GM18526 (cell line): Measurements from ENCODE around the gene FAM228A.

ENCODE experiments used
- POLR2A ChIP-seq: IDR thresholded peaks from 3 replicates; pipeline ENCODE4 v1.6.1; 2011; ENCODE audit not compliant: insufficient read length; ENCODE audit errors: extremely low read depth

FAM228A gene

DNA sequence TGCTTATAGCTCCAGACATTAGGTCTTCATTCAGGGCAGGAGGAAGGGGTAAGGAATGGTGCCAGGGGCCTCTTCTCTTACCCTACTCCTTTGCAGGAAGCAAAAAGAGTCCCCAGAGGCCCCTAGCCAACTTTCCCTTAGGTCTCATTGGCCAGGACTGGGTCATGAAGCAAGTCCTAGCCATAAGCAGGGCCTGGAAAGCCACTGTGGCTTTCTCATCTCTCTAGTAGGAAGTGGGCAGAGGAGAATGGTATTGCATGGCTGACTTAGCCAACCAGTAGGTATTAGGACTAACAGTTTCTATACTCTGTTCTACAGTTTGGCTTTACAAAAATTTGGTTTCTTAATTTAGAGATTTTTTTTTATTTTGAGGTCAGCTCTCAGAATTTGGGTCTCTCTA lies 4.8 kb downstream of the FAM228A start:
- TF ChIP-seq POLR2A = no peak

DNA sequence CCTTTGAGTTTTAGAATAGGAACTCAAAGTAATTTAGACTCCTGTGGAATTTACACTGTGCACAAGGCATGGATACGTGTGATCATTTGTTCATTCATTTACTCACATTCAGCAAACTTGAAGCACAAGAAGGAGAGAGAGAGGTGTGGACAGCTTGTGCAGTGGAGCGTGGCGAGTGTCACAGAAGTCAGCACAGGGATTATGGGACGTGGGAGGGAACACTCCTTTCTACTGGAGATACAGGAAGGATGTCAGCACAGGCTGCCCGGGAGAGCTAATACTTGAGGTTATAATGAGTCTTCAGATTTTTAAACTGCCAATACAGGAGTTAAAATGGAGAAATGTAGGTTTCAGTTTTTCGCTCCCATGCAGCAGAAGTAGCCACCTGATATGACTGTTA lies 7.0 kb downstream of the FAM228A start:
- TF ChIP-seq POLR2A = no peak

DNA sequence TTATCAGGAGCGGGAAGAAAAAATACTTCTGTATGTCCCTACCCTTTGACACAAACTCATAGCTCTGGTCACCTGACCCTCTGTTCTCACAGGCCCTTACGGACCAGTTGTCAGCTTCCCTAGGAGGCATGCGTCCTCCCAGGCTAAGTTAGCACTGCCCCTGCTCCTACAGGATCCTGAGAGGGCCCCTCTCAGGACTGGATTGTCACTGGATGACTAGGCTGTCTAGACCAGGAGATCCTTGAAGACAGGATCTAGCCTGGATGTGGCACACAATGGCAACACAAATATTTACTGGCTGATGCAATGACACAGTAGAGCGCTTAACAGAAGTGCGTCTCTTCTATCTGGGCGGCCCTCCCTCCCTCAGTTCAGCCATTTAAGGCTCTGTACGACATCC lies 7.7 kb downstream of the FAM228A start:
- no peak for TF ChIP-seq POLR2A

DNA sequence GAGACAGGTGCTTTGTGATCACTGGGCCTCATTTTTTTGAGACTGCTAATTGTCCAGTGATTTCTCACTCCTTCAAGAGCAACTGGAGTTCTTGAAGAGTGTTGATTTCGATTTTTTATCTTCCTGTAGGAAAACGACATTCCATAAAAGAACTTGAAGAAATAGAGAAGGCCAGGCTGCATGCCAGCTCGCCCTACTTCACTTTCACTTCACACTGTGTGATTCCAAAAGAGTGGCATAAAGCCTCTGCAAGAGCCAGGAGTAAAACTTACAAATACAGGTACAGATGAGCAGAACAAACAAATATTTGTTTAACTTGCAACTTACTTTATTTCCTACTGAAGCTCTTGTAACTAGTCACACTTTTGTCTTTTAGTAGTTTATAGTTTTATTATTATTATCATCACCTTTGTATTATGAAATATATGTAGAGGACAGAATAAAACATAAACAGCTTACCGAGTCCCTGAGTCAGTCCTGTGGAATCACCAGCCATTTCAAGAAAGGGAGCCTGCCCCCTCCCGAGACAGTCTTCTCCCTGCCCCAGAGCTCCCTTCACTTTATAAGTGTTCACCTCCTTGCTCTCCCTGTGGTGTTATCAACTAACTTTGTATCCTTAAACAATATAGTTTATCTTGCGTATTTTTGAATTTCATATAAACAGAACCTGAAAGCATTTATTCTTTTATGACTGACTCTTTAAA lies 8.7 kb downstream of the FAM228A start:
- TF ChIP-seq POLR2A = no peak

DNA sequence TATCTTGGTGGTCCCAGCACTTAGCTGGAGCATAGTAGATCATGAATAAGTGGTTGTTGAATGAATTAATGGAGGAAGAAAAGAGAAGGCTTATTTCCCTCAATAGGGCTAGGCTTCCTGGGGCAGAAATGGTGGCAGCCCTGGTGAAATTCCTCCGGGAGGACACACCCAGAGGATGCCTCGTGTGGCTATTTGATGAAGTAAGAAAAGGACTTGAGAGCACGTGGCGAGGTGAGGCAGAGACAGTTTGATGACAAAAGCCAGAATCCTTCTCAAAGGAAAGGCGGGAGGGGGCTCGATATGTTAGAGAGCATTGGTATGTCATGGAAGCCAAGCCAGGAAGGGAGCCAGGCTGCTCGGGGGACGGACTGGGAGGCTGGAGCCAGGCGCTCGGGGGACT lies 14.7 kb downstream of the FAM228A start:
- TF ChIP-seq POLR2A = no peak

DNA sequence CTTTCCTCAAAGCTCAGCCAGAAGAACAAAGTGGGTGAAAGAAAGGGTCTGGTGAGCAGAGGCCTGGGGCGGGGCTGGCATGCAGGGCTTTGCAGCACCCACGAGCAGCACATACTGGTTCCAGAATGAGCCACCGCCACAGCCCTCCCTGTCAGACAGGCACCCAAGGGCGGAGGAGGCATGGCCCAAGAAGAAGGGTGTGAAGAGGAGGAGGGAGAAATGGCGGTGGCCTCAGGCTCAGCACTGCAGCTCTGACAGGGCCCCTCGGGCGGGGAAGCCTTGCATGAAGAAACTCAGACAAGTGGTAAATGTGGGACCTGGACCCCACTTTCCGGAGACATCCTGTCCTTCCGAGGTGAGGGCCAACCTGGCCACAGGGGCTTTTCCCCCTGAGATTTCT lies 15.7 kb downstream of the FAM228A start:
- TF ChIP-seq POLR2A = no peak

DNA sequence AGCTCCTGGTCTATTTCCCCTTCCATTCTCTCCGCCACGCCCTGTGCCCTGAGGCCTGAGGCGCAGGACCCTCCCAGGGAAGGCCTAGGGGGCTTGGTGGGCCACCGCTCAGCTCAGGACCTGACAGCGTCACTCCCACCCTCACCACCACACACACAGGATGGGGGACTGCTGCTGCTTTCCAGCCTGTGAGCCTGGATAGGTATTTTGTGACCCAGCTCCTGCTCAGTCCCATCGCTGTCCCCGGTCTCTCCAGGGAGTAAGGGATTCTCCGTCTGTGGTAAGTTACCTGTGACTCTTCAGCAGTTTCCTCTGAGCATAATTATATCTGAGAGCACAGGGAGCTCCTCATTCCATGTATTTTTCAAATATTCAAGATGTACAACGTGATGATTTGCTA lies 16.3 kb downstream of the FAM228A start:
- no peak for TF ChIP-seq POLR2A

DNA sequence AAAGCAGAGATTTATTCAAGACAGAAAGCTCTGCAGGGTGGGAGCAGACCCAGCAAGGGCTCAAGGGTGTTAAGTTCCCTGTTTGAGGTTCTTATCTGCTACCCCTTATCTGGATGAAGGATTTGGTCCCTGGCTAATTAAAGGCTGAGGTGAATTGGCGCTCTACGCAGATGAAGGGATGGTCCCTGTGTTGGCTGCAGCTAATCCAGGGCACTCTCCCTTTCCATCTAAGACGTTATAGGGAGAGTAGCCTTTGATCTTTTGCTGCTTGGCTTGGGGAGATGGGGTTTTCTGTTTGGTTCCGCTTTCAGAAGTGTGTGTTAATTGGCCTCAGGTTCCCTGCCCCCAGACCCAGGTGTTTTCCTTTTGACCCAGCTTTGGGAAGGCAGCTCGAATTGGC lies 17.0 kb downstream of the FAM228A start:
- TF ChIP-seq POLR2A = no peak

DNA sequence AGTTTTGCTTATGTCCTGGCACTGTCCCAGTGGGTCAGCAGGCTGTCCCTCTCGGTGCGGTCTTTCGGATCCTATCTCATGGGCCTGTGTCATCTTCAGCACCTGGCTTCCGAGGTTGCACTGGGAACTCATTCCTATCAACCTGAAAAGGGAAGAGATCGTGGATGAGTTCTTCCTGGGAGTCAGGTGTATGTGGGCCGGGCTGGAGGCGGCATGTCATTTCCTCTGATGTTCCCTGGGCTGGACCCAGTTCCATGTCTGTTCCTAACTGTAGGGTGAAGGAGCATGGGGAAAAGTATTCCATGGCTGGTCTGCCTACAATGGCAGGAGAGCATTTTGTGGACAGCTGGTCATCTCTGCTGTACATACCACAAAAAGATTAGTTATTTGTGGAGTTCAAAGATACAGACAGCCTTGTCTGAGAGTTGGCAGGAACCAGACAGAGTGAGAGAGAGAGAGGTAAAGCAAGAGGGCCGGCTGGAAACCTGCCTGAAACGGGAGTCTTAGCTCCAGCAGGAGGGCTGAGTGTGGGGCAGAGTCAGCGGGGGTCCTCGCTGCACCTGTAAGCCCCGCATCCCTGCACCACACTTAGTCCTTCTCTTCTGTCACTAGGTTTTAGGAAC lies 25.2 kb downstream of the FAM228A start:
- TF ChIP-seq POLR2A = no peak

DNA sequence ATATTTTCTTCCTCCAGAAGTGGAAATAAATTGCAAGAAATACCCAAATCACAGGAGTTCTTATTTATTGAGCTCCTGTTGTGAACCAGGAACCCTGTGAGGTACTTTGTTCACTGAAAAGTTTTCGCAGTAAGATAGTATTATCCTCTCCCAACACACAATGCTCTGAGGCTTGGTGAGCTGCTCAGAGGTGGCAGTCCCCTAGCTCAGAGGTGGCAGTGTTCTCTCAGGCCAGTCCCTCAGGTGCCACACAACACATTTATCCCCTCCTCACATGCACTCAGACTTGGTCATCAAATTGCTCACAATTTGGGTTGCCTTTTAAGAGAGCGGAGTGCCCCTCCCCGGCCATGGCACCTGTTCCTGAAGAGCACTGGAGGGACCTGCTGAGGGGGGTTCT lies 25.9 kb downstream of the FAM228A start:
- no peak for TF ChIP-seq POLR2A

DNA sequence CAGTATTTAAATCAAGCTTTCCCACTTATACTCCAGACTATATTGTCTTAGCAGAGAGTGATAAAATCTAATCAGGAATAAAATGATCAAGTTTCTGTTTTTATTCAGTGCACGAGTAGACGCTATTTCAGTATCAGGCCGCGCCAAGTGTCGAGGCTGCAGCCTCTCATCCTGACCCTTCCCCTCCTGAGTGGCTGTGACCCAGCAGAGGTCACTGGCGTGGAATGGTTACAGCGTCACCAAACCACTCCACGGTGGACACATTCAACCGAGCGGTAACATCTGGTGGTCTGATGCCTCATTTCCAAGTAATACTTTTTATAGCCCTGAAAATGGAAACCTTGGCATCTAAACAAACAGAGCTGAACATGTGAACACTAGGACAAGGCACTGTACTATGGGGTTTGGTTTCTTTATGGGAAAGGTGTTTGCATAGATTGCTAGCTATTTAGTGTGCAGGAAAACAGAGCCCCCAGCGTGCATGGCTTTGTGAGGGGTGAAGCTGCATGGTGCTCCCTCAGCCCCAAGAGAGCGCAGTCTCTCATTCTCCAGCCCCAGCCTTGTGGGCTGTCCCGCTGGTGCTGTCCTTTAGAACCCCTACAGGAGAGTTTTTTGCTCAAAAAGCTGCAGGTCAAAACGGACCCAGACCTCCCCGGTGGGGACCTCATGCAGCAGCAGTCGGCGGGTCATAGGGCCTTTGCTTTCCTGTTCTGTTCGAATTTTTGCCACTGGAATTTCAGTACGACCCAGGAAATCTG lies 28.4 kb downstream of the FAM228A start:
- no peak for TF ChIP-seq POLR2A

DNA sequence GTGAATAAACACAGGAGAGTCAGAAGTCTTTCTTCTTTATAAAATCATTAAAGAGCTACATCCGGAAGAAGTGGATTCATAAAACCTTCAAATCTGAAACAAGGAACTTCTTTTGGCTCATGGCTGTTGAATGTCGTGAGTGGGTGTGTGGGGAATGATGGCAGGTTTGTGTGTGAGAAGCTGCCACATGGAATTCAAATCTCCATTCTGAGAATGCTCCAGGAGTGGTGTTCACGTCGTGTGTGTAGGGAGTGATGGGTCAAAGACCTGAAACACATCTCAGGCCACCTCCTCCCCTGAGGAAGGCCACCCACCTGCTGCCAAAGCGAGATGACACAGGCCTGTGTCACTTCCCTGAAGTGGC lies 28.9 kb downstream of the FAM228A start:
- TF ChIP-seq POLR2A = no peak

DNA sequence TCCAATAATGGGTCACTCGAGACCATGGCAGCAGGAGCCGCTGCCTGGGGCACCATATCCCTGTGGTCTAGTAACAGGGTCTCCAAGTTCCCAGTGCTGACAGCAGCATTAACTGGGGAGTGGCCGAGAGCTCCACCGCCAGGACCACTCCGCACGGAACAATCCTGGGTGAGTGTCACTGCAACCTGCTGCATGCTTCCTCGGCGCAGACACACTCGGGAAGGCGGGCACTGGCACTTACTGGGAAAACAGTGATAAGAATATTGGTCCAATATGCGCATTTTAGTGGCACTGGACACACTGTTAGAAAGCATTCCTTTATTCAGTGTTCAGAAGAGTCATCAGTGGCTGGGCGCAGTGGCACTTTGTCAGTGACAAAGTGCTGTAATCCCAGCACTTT lies 29.7 kb downstream of the FAM228A start:
- no peak for TF ChIP-seq POLR2A

DNA sequence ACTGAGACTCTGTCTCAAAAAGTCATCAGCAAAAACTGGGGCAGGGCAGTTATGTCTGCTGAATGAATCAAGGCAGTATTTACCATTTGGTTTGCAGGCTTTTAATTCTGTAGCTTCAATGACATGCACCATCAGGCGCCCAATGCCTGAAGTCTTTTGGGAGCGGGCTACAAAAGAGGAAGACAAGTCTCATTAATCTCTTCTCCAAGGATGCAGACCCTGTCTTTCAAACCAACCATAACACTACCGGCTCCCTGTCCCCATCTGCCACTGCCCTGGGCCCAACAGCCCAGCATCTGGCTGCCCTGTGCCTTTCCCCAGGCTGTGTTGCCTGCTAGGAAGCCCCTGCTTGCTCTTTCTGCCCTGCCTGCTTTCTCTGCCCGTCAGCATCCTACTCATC lies 30.3 kb downstream of the FAM228A start:
- TF ChIP-seq POLR2A = no peak

DNA sequence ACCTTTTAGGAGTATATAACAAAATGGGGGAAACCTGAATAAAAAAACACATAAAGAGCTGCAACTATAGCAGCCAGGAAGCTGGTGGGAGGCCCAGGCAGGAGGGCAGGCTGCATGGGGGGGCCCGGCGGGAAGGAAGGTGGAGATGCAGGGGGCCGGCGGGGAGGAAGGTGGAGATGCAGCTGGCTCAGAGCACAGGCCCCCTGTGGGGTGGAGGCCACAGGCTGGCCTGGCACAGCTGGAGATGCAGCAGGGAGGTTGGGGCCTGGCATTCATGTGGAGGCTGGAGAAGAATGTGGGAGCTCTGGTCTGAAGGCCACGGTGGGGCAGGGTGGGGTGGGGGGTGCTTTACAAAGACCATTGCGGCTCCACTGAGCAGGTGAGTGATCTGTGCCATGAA lies 31.4 kb downstream of the FAM228A start:
- no peak for TF ChIP-seq POLR2A

DNA sequence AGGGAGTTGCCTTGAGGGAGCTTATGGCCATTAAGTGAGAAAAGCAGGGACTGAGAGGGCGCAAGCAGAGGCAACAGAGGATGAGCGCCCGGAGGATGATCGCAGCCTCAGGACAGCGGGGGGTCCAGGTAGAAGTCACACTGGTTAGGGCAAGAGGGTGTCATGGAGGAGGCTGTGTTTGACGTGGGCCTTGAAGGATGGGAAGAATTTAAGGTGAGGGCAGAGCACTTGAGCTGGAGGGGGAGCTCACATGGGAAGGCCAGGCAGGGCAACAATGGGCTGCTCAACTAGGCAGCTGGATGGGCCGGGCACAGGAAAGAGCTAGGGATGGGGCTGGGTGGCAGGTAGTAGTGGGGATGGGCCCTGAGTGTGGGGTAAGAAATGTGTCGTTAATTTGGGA lies 31.9 kb downstream of the FAM228A start:
- TF ChIP-seq POLR2A = no peak
